Thyroid gland (tissue), 4 donors: ENCODE measurements around the gene SLC6A4.

Source experiments
- POLR2A ChIP-seq, 2 donors: fragments of 450-650 bp; IDR thresholded peaks; one replicate each; pipeline ENCODE4 v1.6.1; 2017; ENCODE audit warnings: antibody characterized with exemption in 2 of 2, mild to moderate bottlenecking in 2 of 2, moderate library complexity in 1 of 2
- TF ChIP-seq, protein P1 (sequence below), 6 experiments: fragments of 200-600 bp in 3 of 6; fragments of 450-650 bp in 3 of 6; sonication (generic) in 3 of 6; IDR thresholded peaks; one replicate each; pipeline ENCODE4 v1.5.1; 2016 to 2019; ENCODE audit warnings: antibody characterized with exemption in 6 of 6, mild to moderate bottlenecking in 2 of 6, inconsistent platforms in 1 of 6, moderate library complexity in 1 of 6

DNA sequence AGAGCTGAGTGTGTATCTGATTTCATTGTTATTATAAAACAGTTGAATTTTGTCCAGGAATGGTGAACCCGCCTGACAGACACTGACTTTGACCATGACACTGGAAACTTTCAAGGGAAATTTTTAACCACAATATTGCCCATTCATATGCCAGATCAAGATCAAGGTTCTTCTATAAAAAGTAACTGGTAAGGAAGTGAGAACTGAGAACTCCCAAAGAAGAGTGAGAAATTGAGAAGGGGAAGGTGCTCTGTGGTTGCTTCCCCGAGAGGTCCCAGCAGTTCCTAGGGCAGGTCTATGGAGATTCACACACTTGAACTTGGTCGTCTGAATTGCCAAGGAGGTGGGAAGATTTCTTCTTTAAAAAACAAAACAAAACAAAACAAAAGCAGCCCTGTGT, 27.3 kb downstream of the SLC6A4 start:
- TF ChIP-seq, protein P1, sequence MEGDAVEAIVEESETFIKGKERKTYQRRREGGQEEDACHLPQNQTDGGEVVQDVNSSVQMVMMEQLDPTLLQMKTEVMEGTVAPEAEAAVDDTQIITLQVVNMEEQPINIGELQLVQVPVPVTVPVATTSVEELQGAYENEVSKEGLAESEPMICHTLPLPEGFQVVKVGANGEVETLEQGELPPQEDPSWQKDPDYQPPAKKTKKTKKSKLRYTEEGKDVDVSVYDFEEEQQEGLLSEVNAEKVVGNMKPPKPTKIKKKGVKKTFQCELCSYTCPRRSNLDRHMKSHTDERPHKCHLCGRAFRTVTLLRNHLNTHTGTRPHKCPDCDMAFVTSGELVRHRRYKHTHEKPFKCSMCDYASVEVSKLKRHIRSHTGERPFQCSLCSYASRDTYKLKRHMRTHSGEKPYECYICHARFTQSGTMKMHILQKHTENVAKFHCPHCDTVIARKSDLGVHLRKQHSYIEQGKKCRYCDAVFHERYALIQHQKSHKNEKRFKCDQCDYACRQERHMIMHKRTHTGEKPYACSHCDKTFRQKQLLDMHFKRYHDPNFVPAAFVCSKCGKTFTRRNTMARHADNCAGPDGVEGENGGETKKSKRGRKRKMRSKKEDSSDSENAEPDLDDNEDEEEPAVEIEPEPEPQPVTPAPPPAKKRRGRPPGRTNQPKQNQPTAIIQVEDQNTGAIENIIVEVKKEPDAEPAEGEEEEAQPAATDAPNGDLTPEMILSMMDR (IDR thresholded peaks at IDR 0.05): no peak
- TF ChIP-seq POLR2A (IDR thresholded peaks at IDR 0.05): no peak
